Caco-2 (cell line): Measurements from ENCODE around the gene SHISA8. TPM values are rescaled to one million over a fixed set of nuclear protein-coding genes. Genes with fewer than 3 reads are reported as not detected.

Experiments used
- BruUV-seq: library from RNA; stranded (reverse); fragments of 400-500 nt; replicated peaks from 2 replicates; lab custom pipeline; 2021; lab: Mats Ljungman, UMichigan
- CTCF ChIA-PET: fragments of 300-600 bp; sonication (Branson Sonifier 250); formaldehyde crosslinking; loops from one replicate; lab custom pipeline; 2022; ENCODE audit warnings: antibody characterized with exemption; lab: Charles Lee
- POLR2A ChIA-PET: fragments of 300-600 bp; sonication (Branson Sonifier 250); formaldehyde crosslinking; loops from one replicate; lab custom pipeline; 2022; ENCODE audit warnings: antibody characterized with exemption; lab: Charles Lee
- DNase-seq, 2 experiments: peaks; one replicate each; pipeline versions ENCODE4 v3.0.0 to v3.0.0-alpha.2; 2020 to 2022
- H3K27me3 ChIP-seq: replicated peaks from 2 replicates; pipeline ENCODE4 v1.6.0; 2011; ENCODE audit warnings: low read length; ENCODE audit not compliant: control insufficient read depth, insufficient read depth
- H3K36me3 ChIP-seq: 2 replicates; pipeline ENCODE4 v1.5.1; 2011; ENCODE audit warnings: low read length; ENCODE audit not compliant: control insufficient read depth, insufficient read depth
- H3K4me1 ChIP-seq: fragments of 250-450 bp; sonication (Bioruptor Pico); 2 replicates; pipeline ENCODE4 v1.5.1; 2020; ENCODE audit warnings: mild to moderate bottlenecking
- H3K4me3 ChIP-seq: 2 replicates; pipeline ENCODE4 v1.5.1; 2011; ENCODE audit warnings: low read depth, mild to moderate bottlenecking, control low read depth, low read length
- H3K9me3 ChIP-seq: fragments of 250-450 bp; sonication (Bioruptor Pico); 2 replicates; pipeline ENCODE4 v1.5.1; 2020; ENCODE audit warnings: mild to moderate bottlenecking, moderate library complexity
- H3K27ac Mint-ChIP-seq: one replicate; pipeline ENCODE4 v1.8.0; 2022; ENCODE audit warnings: mixed read lengths; ENCODE audit not compliant: unreplicated experiment
- H3K27me3 Mint-ChIP-seq: one replicate; pipeline ENCODE4 v1.8.0; 2022; ENCODE audit warnings: mixed read lengths; ENCODE audit not compliant: insufficient read depth, unreplicated experiment
- H3K36me3 Mint-ChIP-seq: one replicate; pipeline ENCODE4 v1.8.0; 2022; ENCODE audit warnings: mild to moderate bottlenecking, mixed read lengths; ENCODE audit not compliant: insufficient read depth, unreplicated experiment
- H3K4me1 Mint-ChIP-seq: one replicate; pipeline ENCODE4 v1.8.0; 2022; ENCODE audit warnings: low read depth, mixed read lengths; ENCODE audit not compliant: unreplicated experiment
- H3K4me3 Mint-ChIP-seq: one replicate; pipeline ENCODE4 v1.8.0; 2022; ENCODE audit warnings: mild to moderate bottlenecking, moderate library complexity, mixed read lengths; ENCODE audit not compliant: unreplicated experiment
- H3K9me3 Mint-ChIP-seq: one replicate; pipeline ENCODE4 v1.8.0; 2022; ENCODE audit warnings: mixed read lengths; ENCODE audit not compliant: unreplicated experiment
- intact Hi-C: fragments of 100-400 bp; cut with micrococcal nuclease; formaldehyde crosslinking; loops from one replicate; pipeline ENCODE4 v1.10.0; 2022; ENCODE audit not compliant: unreplicated experiment
- total RNA-seq: library from RNA; stranded (reverse); gene quantifications from 2 replicates; pipeline ENCODE4 v1.2.3, GENCODE V29; 2022
- TF ChIP-seq, protein P1 (sequence below), 2 experiments: fragments of 200-600 bp in 1 of 2; IDR thresholded peaks; 1 replicate in 1 of 2; 2 replicates in 1 of 2; pipeline versions ENCODE4 v1.5.1 to v1.8.0; 2011 to 2022; ENCODE audit warnings: antibody characterized with exemption in 1 of 2, control low read depth in 1 of 2, inconsistent platforms in 1 of 2, low read depth in 1 of 2, low read length in 1 of 2, mild to moderate bottlenecking in 1 of 2, moderate library complexity in 1 of 2; ENCODE audit not compliant: insufficient read depth in 1 of 2, severe bottlenecking in 1 of 2, unreplicated experiment in 1 of 2

SHISA8 gene
- total RNA-seq, 1 experiment from 2014 or later: 1.4 TPM

DNA sequence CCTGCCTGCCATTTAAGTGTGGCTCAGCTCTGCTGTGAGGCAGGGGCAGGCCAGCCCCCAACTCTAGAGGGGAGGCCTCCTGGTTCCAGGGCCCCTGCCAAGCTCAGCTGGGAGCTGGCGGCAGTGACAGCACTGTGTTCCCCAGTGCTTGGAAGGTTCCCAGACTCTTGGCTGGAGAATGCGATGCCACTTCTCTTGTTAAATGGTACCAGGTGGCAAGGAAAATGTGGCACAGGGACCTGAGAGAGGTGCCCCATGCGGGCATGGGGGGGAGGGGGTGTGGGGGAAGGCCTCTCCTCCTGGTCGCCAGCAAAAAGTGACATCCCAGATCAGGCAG, 20.1 kb upstream of the SHISA8 start:
- DNase-seq: no peak
- Mint-ChIP-seq H3K36me3 (peaks cover 54% of the 10 kb centered on the region), H3K4me3 (no peak overlapping the region), H3K27me3 (no peaks in the 10 kb centered on the region), H3K4me1 (no peaks in the 10 kb centered on the region), H3K9me3 (no peaks in the 10 kb centered on the region), H3K27ac (no peak overlapping the region)
- Histone ChIP-seq H3K4me1 (no peaks in the 10 kb centered on the region), H3K9me3 (no peaks in the 10 kb centered on the region), H3K36me3 (no peaks in the 10 kb centered on the region), H3K4me3 (no peak overlapping the region), H3K27me3 (no peaks in the 10 kb centered on the region)
- POLR2A ChIA-PET: no interaction called here
- BruUV-seq: no TSS peak
- intact Hi-C loops: no loop called here
- TF ChIP-seq, protein P1, sequence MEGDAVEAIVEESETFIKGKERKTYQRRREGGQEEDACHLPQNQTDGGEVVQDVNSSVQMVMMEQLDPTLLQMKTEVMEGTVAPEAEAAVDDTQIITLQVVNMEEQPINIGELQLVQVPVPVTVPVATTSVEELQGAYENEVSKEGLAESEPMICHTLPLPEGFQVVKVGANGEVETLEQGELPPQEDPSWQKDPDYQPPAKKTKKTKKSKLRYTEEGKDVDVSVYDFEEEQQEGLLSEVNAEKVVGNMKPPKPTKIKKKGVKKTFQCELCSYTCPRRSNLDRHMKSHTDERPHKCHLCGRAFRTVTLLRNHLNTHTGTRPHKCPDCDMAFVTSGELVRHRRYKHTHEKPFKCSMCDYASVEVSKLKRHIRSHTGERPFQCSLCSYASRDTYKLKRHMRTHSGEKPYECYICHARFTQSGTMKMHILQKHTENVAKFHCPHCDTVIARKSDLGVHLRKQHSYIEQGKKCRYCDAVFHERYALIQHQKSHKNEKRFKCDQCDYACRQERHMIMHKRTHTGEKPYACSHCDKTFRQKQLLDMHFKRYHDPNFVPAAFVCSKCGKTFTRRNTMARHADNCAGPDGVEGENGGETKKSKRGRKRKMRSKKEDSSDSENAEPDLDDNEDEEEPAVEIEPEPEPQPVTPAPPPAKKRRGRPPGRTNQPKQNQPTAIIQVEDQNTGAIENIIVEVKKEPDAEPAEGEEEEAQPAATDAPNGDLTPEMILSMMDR (IDR thresholded peaks at IDR 0.05; ENCODE audit: insufficient read depth in 1 of 2, low read depth in 1 of 2, low read length in 1 of 2, severe bottlenecking in 1 of 2, unreplicated experiment in 1 of 2): no peak
- CTCF ChIA-PET: interaction anchor here (1.4 kb wide), 1 partner anchor 9 kb away, joined by 5 read pairs; no protein-coding TSS in a partner anchor

DNA sequence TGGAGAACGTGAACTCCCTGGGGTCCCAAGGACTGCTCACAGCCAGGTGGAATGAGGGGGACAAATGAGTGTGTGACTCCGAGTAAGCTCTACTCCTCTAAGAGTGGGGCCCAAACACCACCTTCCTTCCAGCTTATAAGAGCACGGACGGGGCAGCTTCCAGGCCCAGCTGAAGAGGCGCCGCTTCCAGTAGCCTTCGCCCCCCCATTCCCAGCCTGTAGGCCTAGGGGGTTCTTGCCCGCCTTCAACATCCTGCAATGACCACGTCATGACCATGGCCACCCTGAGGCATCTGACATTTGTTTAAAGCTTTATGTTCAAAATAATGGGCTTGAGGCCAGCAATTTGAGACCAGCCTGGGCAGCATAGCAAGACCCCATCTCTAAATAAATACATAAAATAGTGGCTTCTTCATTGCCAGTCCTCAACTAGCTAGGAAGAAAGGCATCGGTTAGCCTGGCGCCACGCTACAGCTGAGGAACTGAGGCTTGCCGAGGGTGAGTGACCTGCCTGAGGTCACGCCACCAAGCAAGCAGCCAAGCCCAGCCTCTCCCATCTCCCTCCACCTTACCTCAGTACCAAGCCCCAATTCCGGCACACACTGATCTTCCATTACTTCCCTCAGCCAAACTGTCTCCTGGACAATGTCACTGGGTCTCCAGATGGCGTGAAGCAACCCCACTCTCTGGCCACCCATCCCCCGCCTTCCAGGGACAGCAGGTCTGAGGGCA, 19.6 kb upstream of the SHISA8 start:
- H3K4me1 ChIP-seq: no peaks in the 10 kb centered on the region
- Mint-ChIP-seq H3K27ac (no peak overlapping the region), H3K9me3 (no peaks in the 10 kb centered on the region), H3K27me3 (no peaks in the 10 kb centered on the region), H3K36me3 (peaks cover 49% of the 10 kb centered on the region), H3K4me1 (no peaks in the 10 kb centered on the region), H3K4me3 (no peak overlapping the region)
- no TSS peak for BruUV-seq
- H3K4me3 ChIP-seq: no peak overlapping the region
- TF ChIP-seq, protein P1 (IDR thresholded peaks at IDR 0.05; ENCODE audit: insufficient read depth in 1 of 2, low read depth in 1 of 2, low read length in 1 of 2, severe bottlenecking in 1 of 2, unreplicated experiment in 1 of 2): no peak
- no peaks in the 10 kb centered on the region for H3K9me3 ChIP-seq
- intact Hi-C loops: no loop called here
- no peak for DNase-seq
- H3K36me3 ChIP-seq: no peaks in the 10 kb centered on the region
- POLR2A ChIA-PET: no interaction called here
- CTCF ChIA-PET: interaction anchor here (1.4 kb wide), 1 partner anchor 9 kb away, joined by 5 read pairs; no protein-coding TSS in a partner anchor
- H3K27me3 ChIP-seq: no peaks in the 10 kb centered on the region

DNA sequence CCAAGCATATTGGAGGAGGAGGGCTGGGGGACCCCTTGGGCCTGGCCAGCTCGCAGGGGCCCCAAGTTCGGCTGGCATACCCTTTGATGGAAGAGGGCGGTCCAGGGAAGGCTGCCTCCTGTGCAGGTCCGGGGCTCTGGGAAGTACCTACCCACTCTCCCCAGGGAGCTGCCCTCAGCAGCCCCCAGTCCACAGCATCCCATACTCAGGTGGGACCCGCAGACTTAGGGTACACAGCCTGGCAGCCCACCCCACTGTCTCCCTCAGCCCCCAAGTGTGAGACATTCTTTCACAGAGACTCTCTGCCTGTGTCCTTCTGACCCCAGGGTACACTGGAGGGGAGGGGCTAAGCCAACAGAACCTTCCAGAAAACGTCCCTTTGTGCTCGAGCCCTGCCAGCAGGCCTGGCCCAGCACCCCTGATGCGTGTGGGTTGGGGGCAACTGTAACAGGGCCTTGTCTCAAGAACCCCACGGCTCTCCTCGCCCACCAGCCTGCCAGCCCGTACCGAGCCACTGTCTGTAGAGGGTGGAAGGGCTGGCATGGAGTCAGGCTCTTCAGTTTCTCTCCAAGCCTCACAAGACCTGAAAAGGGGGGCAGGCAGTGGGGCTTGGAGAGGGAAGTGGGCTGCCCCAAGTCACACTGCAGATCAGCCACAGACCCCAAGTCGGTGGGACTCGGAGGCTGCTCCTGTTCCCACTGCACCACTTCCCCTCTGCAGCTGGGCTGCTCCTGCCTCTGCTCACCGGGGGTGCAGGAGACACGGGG, 18.7 kb upstream of the SHISA8 start:
- Mint-ChIP-seq H3K4me3 (no peak overlapping the region), H3K9me3 (no peaks in the 10 kb centered on the region), H3K27ac (no peak overlapping the region), H3K4me1 (no peaks in the 10 kb centered on the region), H3K36me3 (peaks cover 45% of the 10 kb centered on the region), H3K27me3 (no peaks in the 10 kb centered on the region)
- H3K9me3 ChIP-seq: no peaks in the 10 kb centered on the region
- BruUV-seq: no TSS peak
- H3K4me3 ChIP-seq: no peak overlapping the region
- no peak for DNase-seq
- intact Hi-C loops: no loop called here
- no peaks in the 10 kb centered on the region for H3K36me3 ChIP-seq
- H3K27me3 ChIP-seq: no peaks in the 10 kb centered on the region
- no peaks in the 10 kb centered on the region for H3K4me1 ChIP-seq
- TF ChIP-seq, protein P1 (IDR thresholded peaks at IDR 0.05; ENCODE audit: insufficient read depth in 1 of 2, low read depth in 1 of 2, low read length in 1 of 2, severe bottlenecking in 1 of 2, unreplicated experiment in 1 of 2): no peak
- CTCF ChIA-PET: no interaction called here
- POLR2A ChIA-PET: no interaction called here
